GM20000 (cell line): ENCODE data around the gene PRLH.

Experiments
- DNase-seq: peaks from one replicate; pipeline ENCODE4 v3.0.0; 2012; ENCODE audit warnings: low spot score
- CTCF ChIP-seq: IDR thresholded peaks from 2 replicates; pipeline ENCODE4 v1.5.1; 2012; ENCODE audit warnings: mild to moderate bottlenecking, control low read depth; ENCODE audit errors: extremely low read depth, missing control alignments

The PRLH gene

DNA sequence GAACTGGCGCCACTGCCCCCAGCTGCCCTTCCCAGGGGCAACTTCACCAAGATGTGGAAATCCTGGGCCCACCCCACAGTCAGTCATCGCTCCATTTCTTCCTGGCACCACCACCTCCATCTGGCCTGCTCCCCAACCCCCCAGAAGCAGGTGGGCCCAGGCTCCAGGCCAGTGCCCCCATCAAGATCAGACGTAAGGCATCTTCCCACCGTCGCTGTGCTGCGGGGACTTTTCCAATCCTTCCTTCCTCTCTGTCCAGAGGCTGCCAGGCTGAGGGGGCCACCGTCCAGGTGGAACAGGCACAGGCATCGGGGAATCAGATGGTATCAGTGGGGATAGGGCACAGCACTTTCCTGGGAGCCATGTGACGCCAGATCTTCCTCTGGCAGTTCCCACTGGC is 8.1 kb downstream of the PRLH start:
- no peak for TF ChIP-seq CTCF
- DNase-seq, result no peak

DNA sequence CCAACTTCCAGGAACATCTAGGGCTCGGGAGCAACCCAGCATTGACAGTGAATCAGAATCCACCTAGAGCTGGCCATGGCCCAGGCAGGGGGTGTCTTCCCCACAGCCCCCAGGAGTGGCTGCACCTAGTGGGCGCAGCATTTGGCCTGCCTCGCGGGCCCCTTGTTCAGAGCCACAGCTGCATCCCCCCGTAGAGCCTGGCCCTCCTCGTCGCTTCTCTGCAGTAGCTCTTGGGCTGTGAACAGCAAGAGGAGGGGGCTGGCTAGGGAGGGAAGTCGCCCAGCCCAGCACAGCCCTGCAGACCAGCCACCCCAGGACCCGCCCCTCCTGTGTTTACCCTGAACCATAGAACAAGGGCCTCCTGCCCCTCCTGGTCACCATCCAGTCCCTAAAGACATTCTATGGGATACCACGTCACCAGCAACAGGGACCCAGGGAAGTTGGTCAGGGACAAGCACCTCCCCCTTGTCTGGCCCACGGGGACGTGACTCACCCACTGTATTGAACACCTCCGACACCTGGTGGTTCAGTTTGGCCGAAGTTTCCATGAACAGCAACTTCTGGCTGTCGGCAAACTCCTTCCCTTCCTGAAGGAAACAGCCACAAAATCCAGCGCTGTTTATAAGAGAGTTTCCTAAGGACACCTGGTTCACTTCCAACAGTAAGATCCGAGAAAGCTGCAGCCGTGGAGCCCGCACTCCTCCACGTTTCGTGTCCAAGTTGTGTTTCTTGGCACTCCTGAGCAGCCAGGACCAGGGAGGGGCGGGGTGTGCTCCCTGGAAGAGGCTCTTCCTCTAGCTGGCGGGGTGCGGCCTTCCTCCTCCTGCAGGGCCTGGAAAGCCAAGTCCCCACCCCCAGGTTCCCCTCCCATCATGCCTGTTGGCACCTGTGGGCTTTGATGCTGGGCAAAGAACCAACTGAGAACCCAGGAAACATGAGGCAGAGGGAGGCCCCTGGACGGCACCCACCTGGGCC is 8.8 kb downstream of the PRLH start:
- no peak for DNase-seq
- no peak for TF ChIP-seq CTCF

- TF ChIP-seq CTCF, result no peak
- DNase-seq, result no peak
Observed at GRCh38 chr2:237575869-237576862, 9.8 kb downstream of the PRLH start.

DNA sequence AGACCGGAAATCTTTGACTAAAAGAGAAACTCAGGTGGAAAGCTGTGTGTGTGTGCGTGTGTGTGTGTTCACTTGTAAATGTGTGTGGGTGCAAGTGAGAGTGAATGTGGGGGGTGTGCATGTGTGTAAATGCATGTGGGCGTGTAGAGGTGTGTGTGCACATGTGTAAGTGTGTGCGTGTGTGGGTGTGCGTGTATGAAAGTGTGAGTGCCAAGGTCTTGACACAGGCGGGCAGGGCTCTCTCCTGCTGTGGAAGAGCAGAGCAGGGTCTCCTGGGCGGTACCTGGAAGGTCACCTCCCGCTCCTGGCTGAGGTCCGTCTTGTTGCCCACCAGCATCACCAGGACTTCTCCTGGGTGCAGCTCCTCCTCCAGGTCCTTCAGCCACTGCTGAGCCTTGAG is 10.6 kb downstream of the PRLH start:
- DNase-seq, result no peak

GRCh38 chr2:237577458-237577857 is 11.1 kb downstream of the PRLH start:
- no peak for TF ChIP-seq CTCF
- DNase-seq, result no peak

More for the DNA sequence above, 10.6 kb downstream of the PRLH start:
- TF ChIP-seq CTCF, result no peak

DNA sequence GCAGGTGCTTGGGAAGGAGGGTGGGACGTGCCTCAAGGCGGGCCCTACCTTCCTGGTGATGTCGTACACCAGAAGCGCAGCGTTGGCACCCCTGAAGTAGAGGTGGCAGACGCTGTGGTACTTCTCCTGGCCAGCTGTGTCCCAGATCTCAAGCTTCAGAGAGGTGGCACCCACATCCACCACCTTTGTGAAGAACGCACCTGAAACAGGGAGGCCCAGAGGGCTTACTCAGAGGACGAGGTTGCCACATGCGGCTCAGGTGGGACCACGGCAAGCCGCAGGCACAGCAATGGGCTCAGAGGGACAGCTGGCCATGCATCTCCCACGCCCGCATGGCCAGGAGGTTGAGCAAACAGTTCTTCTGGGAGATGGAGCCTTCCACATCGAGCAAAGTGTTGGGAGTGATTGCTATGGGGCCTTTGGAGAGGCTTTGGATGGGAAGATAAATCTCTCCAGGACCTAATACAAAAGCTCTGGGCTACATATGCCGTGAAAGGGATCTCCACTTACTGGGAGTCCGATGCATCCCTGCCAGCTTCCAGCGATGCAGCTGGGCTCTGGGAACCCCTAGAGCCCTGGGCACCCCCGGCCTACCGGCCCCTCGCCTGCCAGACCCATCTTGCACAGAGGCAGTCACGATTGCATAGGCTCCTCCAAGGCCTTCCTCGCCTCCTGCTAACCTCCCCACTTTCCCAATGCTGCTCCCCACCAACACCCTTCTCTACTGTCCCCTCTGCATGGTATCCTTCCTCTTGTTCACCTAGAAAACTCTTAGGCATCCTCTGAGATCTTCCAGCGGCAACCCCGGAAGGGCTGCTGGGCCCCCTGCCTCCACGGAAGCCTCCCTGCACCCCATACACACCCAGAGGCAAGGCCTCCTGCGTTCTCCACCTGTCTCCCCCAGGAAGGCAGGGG is 11.8 kb downstream of the PRLH start:
- TF ChIP-seq CTCF, result no peak
- no peak for DNase-seq
